Stimulated activated CD8-positive, alpha-beta memory T cell treated with anti-CD3 and anti-CD28 coated beads, Interleukin-7, amount 100 ng/mL, for 4 hours (primary cell): ENCODE measurements around the gene UBAP2.

Source experiments
- DNase-seq, 2 donors: peaks; one replicate each; pipeline ENCODE4 v3.0.0-alpha.2; 2020; ENCODE audit warnings: low read depth in 2 of 2

The UBAP2 gene

GRCh38 chr9:33878691-33879366 is 169.9 kb downstream of the UBAP2 start:
- no peak for DNase-seq

DNA sequence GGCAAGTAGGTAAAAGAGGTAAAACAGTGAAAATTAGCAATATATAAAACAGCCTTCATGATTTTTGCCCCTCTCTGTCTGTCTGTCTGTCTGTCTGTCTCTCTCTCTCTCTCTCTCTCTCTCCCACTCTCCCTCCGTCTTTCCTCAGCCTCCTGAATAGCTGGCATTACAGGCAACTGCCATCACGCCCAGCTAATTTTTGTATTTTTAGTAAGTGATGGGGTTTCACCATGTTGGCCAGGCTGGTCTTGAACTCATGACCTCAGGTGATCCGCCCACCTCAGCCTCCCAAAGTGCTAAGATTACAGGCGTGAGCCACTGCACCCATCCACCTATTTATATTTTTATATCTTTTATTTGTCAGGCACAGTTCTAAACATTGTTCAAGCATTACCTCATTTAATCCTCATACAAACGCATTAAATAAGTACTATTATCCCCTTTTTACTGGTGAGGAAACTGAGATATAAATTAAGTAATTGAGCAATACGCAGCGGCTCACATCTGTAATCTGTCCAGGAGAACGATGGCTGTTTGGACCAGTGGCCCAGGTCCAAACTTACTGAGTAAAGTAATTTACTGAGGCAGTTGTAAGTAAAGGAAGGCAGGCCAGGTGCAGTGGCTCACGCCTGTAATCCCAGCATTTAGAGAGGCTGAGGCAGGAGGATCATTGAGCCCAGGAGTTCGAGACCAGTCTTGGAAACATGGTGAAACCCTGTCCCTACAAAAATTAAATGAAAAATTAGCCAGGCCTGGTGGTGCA is 170.8 kb downstream of the UBAP2 start:
- no peak for DNase-seq
